ENCODE results near the gene LRFN2. TPM values are rescaled to one million over a fixed set of nuclear protein-coding genes. Genes with fewer than 3 reads are reported as not detected.

Gene LRFN2
- total RNA-seq, 3 donors from 2014 or later: 0.14 to 0.29 (median 0.16) TPM

DNA sequence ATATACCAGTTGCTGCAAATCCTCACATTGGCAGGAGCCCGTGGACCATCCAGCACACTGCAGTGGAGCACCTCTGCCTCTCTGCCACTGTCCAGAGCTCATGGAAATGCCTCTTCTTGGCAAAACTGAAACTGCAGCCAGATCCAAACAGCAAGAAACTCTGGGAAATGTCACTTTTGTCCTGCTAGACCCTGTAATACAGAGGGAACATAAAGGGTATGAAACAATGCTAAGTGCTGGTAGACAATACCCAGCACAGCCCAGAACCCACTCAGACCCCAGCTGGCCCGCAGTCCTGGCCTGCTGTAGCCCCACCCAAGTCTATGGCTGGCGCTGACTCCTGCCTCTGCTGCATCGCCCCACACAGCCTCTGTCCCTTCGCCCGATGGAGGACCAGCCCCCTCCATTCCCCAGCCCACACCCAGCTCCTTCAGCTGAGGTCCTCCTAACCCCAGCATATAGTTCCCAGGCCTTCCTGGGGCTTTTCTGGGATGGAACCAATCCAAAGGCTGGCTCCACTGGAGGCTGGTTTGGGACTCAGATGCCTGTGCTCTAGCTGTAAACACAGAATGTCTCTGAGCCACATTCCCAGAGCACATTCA, 242.5 kb downstream of the LRFN2 start:
- intact Hi-C loops (cut with DNase I, micrococcal nuclease): no loop called here
- ATAC-seq: no peak
- DNase-seq: no peak

DNA sequence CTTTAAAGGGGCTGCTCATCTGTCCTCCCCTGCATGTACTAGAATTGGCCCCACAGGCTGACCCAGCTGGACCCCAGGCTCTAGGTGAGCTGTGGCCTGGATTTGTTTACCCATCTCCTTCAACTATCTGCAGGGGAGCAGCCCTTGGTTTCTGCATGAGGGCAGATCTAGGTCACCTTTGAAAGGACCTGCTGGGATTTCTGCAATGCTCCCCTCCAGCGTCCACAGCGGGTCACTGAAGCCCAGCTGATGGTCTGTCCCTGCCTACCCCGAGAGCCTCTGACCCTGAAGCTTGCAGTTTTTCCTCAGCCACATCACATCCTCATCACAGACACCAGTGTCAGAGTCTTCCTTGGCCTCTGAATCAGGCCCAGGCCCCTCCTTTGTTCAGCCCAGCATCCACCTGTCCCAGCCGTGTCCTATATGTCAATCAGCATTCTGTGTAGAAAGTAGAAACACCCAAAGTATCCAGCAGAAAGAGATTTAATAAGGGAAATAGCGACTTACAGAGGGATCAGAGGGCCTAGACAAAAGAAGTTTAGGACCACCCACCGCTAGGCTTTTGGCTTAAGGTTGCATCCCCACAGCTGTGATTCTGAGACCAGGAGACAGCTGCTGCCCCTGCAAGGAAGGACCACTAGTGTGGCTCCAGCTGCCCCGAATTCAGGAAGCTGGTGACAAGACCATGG, 243.1 kb downstream of the LRFN2 start:
- no peaks in the 10 kb centered on the region for H3K4me1 ChIP-seq (ENCODE audit: low read depth)
- H3K4me3 ChIP-seq: no peak overlapping the region
- intact Hi-C loops (cut with DNase I, micrococcal nuclease): no loop called here
- H3K9me3 ChIP-seq: no peaks in the 10 kb centered on the region
- no peaks in the 10 kb centered on the region for H3K36me3 ChIP-seq (ENCODE audit: low read depth)
- TF ChIP-seq, protein P1, sequence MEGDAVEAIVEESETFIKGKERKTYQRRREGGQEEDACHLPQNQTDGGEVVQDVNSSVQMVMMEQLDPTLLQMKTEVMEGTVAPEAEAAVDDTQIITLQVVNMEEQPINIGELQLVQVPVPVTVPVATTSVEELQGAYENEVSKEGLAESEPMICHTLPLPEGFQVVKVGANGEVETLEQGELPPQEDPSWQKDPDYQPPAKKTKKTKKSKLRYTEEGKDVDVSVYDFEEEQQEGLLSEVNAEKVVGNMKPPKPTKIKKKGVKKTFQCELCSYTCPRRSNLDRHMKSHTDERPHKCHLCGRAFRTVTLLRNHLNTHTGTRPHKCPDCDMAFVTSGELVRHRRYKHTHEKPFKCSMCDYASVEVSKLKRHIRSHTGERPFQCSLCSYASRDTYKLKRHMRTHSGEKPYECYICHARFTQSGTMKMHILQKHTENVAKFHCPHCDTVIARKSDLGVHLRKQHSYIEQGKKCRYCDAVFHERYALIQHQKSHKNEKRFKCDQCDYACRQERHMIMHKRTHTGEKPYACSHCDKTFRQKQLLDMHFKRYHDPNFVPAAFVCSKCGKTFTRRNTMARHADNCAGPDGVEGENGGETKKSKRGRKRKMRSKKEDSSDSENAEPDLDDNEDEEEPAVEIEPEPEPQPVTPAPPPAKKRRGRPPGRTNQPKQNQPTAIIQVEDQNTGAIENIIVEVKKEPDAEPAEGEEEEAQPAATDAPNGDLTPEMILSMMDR (IDR thresholded peaks at IDR 0.05): no peak
- no peak for DNase-seq
- no peak for ATAC-seq

More for the DNA sequence above, 242.5 kb downstream of the LRFN2 start:
- TF ChIP-seq, protein P1 (IDR thresholded peaks at IDR 0.05): no peak
- H3K4me1 ChIP-seq (ENCODE audit: low read depth): no peaks in the 10 kb centered on the region
- no peaks in the 10 kb centered on the region for H3K36me3 ChIP-seq (ENCODE audit: low read depth)
- H3K4me3 ChIP-seq: no peak overlapping the region
- no peaks in the 10 kb centered on the region for H3K9me3 ChIP-seq

DNA sequence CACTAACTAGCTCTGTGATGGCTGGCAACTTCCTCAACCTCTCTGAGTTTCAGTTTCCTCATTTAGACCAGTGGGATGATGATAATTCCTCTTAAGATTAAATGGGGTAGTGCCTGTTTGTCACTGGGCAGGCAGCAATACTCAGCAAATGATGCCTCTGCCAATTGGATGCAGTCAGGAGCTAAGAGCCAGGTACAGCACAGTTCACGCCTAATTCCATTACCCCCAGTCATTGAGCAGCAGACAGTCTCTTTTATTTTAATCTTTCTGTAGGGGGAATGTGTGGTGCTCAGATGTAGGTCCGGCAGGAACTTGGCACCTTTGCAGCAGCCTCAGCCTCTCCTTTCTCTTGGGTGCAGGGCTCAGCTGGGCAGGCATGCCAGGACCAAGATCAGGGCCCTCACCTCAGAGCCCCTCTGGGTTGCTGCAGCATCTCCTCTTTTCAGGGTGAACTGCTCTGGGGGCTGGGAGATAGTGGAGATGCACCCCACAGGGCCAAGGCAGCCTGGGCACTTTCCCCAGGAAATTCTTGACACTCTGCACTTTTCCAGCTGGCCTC, 243.8 kb downstream of the LRFN2 start:
- TF ChIP-seq, protein P1 (IDR thresholded peaks at IDR 0.05): no peak
- DNase-seq: no peak
- no peak for ATAC-seq
- H3K9me3 ChIP-seq: no peaks in the 10 kb centered on the region
- intact Hi-C loops (cut with DNase I, micrococcal nuclease): no loop called here
- H3K36me3 ChIP-seq (ENCODE audit: low read depth): no peaks in the 10 kb centered on the region
- H3K4me1 ChIP-seq (ENCODE audit: low read depth): no peaks in the 10 kb centered on the region
- H3K4me3 ChIP-seq: no peak overlapping the region

DNA sequence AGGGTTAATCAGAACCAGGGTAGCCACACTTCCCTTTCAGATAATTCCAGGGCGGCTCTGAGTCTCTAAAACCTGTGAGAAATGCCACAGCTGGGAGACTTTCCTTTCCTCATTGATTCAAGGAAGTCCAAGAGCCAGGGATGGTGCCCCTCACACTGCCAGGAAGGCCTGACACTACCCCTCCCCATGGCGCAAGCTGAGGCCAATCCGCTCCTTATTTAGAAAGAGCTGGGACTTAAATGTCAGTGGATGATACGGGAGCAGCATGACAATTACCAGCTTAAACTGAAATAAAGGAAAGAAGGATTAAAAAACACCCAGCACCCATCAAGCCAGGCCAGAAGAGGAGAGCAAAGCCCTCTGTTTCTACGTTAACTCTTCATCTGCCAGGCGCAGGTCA, 244.4 kb downstream of the LRFN2 start:
- ATAC-seq (no peak), DNase-seq (no peak)
- TF ChIP-seq, protein P1 (IDR thresholded peaks at IDR 0.05): no peak
- no peaks in the 10 kb centered on the region for H3K36me3 ChIP-seq (ENCODE audit: low read depth)
- H3K4me3 ChIP-seq: no peak overlapping the region
- no peaks in the 10 kb centered on the region for H3K4me1 ChIP-seq (ENCODE audit: low read depth)
- intact Hi-C loops (cut with DNase I, micrococcal nuclease): no loop called here
- no peaks in the 10 kb centered on the region for H3K9me3 ChIP-seq

DNA sequence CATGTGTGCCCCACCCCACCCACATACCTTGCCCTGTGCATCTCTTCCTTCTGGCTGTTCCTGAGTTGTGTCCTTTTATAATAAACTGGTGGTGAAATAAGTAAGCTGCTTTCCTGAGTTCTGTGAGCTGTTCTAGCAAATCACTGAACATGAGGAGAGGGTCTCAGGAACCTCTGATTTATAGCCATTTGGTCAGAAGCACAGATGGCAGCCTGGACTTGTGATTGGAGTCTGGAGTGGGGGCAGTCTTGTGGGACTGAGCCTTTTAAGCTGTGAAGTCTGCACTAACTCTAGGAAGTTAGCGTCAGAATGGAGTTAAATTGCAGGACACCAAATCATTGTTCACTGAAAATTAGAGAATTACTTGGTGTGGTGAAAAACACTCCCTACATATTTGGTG, 245.4 kb downstream of the LRFN2 start:
- H3K4me3 ChIP-seq: no peak overlapping the region
- H3K4me1 ChIP-seq (ENCODE audit: low read depth): no peaks in the 10 kb centered on the region
- intact Hi-C loops (cut with DNase I, micrococcal nuclease): no loop called here
- H3K9me3 ChIP-seq: no peaks in the 10 kb centered on the region
- DNase-seq (no peak), ATAC-seq (no peak)
- TF ChIP-seq, protein P1 (IDR thresholded peaks at IDR 0.05): no peak
- no peaks in the 10 kb centered on the region for H3K36me3 ChIP-seq (ENCODE audit: low read depth)
